CD4-positive, alpha-beta memory T cell (primary cell): ENCODE data around the gene FZR1. TPM values are rescaled to one million over a fixed set of nuclear protein-coding genes. Genes with fewer than 3 reads are reported as not detected.
A peak's percentile ranks its signal among the peaks of the same experiment; 100 is the strongest.
"Not testable (repeated sequence)": the region's sequence is repeated elsewhere in the genome, so short reads cannot be mapped to it uniquely, and the experiment has no call there.

Experiments
- CTCF ChIA-PET: fragments of 350-600 bp; sonication (Branson Sonifier 250); formaldehyde crosslinking; loops from one replicate; lab custom pipeline; 2021; ENCODE audit warnings: inconsistent platforms; ENCODE audit not compliant: partially characterized antibody; lab: Charles Lee
- POLR2A ChIA-PET: fragments of 350-600 bp; sonication (Branson Sonifier 250); formaldehyde crosslinking; loops from one replicate; lab custom pipeline; 2021; ENCODE audit not compliant: partially characterized antibody; lab: Charles Lee
- DNase-seq, 5 donors: peaks; one replicate each; pipeline versions ENCODE4 v3.0.0 to v3.0.0-alpha.2; 2020 to 2022; ENCODE audit warnings: mixed read lengths in 1 of 5
- H3K27ac ChIP-seq: one replicate; pipeline ENCODE4 v1.7.0; 2013; ENCODE audit warnings: low read depth, low read length
- H3K27me3 ChIP-seq: 2 replicates; pipeline ENCODE4 v1.7.0; 2013; ENCODE audit warnings: mild to moderate bottlenecking, low read length, moderate library complexity; ENCODE audit not compliant: insufficient read depth
- H3K36me3 ChIP-seq: 2 replicates; pipeline ENCODE4 v1.7.0; 2013; ENCODE audit warnings: mild to moderate bottlenecking, low read length, moderate library complexity; ENCODE audit not compliant: insufficient read depth
- H3K4me1 ChIP-seq: 2 replicates; pipeline ENCODE4 v1.7.0; 2013; ENCODE audit warnings: mild to moderate bottlenecking, low read length, moderate library complexity; ENCODE audit not compliant: insufficient read depth
- H3K4me3 ChIP-seq, 2 donors: one replicate each; pipeline ENCODE4 v1.7.0; 2013; ENCODE audit warnings: low read length in 2 of 2, mild to moderate bottlenecking in 1 of 2
- H3K9me3 ChIP-seq, 2 donors: one replicate each; pipeline ENCODE4 v1.7.0; 2013; ENCODE audit warnings: low read length in 2 of 2, control low read depth in 1 of 2; ENCODE audit not compliant: control insufficient read depth in 1 of 2
- H3K27ac Mint-ChIP-seq, 7 donors: one replicate each; pipeline ENCODE4 v1.8.0; 2020 to 2021; ENCODE audit warnings: mixed read lengths in 7 of 7, mild to moderate bottlenecking in 6 of 7, inconsistent platforms in 3 of 7, moderate library complexity in 3 of 7
- H3K27me3 Mint-ChIP-seq, 2 donors: one replicate each; pipeline ENCODE4 v1.8.0; 2020 to 2021; ENCODE audit warnings: mixed read lengths in 2 of 2
- H3K36me3 Mint-ChIP-seq, 2 donors: one replicate each; pipeline ENCODE4 v1.8.0; 2020 to 2021; ENCODE audit warnings: mixed read lengths in 2 of 2, inconsistent platforms in 1 of 2, mild to moderate bottlenecking in 1 of 2
- H3K4me1 Mint-ChIP-seq, 4 donors: one replicate each; pipeline ENCODE4 v1.8.0; 2020 to 2021; ENCODE audit warnings: mixed read lengths in 4 of 4, mild to moderate bottlenecking in 1 of 4
- H3K4me3 Mint-ChIP-seq, 8 donors: one replicate each; pipeline ENCODE4 v1.8.0; 2020 to 2021; ENCODE audit warnings: mixed read lengths in 8 of 8, mild to moderate bottlenecking in 7 of 8, moderate library complexity in 6 of 8, inconsistent platforms in 3 of 8
- H3K9me3 Mint-ChIP-seq, 8 donors: one replicate each; pipeline ENCODE4 v1.8.0; 2020 to 2021; ENCODE audit warnings: mixed read lengths in 8 of 8, mild to moderate bottlenecking in 5 of 8, inconsistent platforms in 3 of 8, moderate library complexity in 1 of 8
- intact Hi-C: fragments of 100-400 bp; cut with micrococcal nuclease; formaldehyde crosslinking; loops from one replicate; pipeline ENCODE4 v1.15.1; 2023
- polyA plus RNA-seq, 2 donors: library from polyadenylated mRNA; unstranded; fragments of 300-500 nt; fragmentation: Illumina TruSeq; gene quantifications; one replicate each; pipeline ENCODE4 v1.2.3, GENCODE V29; 2021
- total RNA-seq, 2 experiments: library from RNA; stranded (reverse); gene quantifications; one replicate each; pipeline ENCODE4 v1.2.3, GENCODE V29; 2021

Gene FZR1
- total and polyA plus RNA-seq, 4 experiments from 2014 or later: 7.1 to 73.7 (median 44.7) TPM

GRCh38 chr19:3584036-3584802 lies 78.1 kb downstream of the FZR1 start:
- H3K27me3 ChIP-seq, H3K27me3 Mint-ChIP-seq, H3K27ac Mint-ChIP-seq, POLR2A ChIA-PET, H3K4me3 ChIP-seq, H3K27ac ChIP-seq, H3K36me3 Mint-ChIP-seq, H3K9me3 ChIP-seq, intact Hi-C loops, H3K4me1 Mint-ChIP-seq, DNase-seq, H3K36me3 ChIP-seq, H3K9me3 Mint-ChIP-seq, H3K4me1 ChIP-seq: not testable (repeated sequence)
- H3K4me3 Mint-ChIP-seq: peak overlapping the region in 1 of 8 donors; percentile 25
- CTCF ChIA-PET: interaction anchor here (2.4 to 3.0 kb wide), 4 partner anchors 10 to 38 kb away, joined by 9 to 12 read pairs (median 10); partner anchors contain the start of gene MFSD12

GRCh38 chr19:3585301-3586126 lies 79.4 kb downstream of the FZR1 start, which contains the start of gene GIPC3:
TSS of gene GIPC3 (plus strand) at chr19:3585478. CDS start at chr19:3585598, 120 bp downstream.
- Histone ChIP-seq H3K4me3 (peak within 1 kb of the TSS in 1 of 2 donors; percentile 38), H3K4me1 (peaks cover 6% of the 10 kb centered on the region), H3K9me3 (no peaks in the 10 kb centered on the region), H3K27me3 (no peaks in the 10 kb centered on the region), H3K36me3 (no peaks in the 10 kb centered on the region), H3K27ac (no peak within 1 kb of the TSS)
- intact Hi-C loops: loop anchor here (5.0 kb wide), 1 partner anchor 38 kb away; no protein-coding TSS in a partner anchor
- CTCF ChIA-PET: interaction anchor here (0.5 to 3.0 kb wide), 9 partner anchors 11 to 1160 kb away, joined by 3 to 12 read pairs (median 8); partner anchors contain the start of gene MFSD12
- peak within 1 kb of the TSS in 1 of 7 donors; percentile 43 for H3K27ac Mint-ChIP-seq
- POLR2A ChIA-PET: interaction anchor here (1.1 to 1.5 kb wide), 3 partner anchors 29 to 42 kb away, joined by 3 to 7 read pairs (median 7); no protein-coding TSS in a partner anchor
- H3K9me3 Mint-ChIP-seq: no peaks in the 10 kb centered on the region
- no peak for DNase-seq
- no peaks in the 10 kb centered on the region for H3K36me3 Mint-ChIP-seq
- no peaks in the 10 kb centered on the region for H3K4me1 Mint-ChIP-seq
- no peaks in the 10 kb centered on the region for H3K27me3 Mint-ChIP-seq
- H3K4me3 Mint-ChIP-seq: peak within 1 kb of the TSS in 6 of 8 donors; percentile 29 to 59 (median 46)

- Histone ChIP-seq H3K9me3 (no peaks in the 10 kb centered on the region), H3K4me1 (peaks cover 6% of the 10 kb centered on the region), H3K4me3 (peak overlapping the region in 1 of 2 donors; percentile 38), H3K36me3 (no peaks in the 10 kb centered on the region), H3K27ac (no peak overlapping the region), H3K27me3 (no peaks in the 10 kb centered on the region)
- intact Hi-C loops: loop anchor here (5.0 kb wide), 1 partner anchor 39 kb away; no protein-coding TSS in a partner anchor
- Mint-ChIP-seq H3K36me3 (no peaks in the 10 kb centered on the region), H3K27ac (peak overlapping the region in 1 of 7 donors; percentile 43), H3K4me1 (no peaks in the 10 kb centered on the region), H3K9me3 (no peaks in the 10 kb centered on the region), H3K4me3 (peak overlapping the region in 6 of 8 donors; percentile 29 to 59 (median 46)), H3K27me3 (no peaks in the 10 kb centered on the region)
- POLR2A ChIA-PET: interaction anchor here (1.1 to 1.5 kb wide), 3 partner anchors 30 to 41 kb away, joined by 3 to 7 read pairs (median 7); no protein-coding TSS in a partner anchor
- CTCF ChIA-PET: interaction anchor here (0.5 to 3.0 kb wide), 8 partner anchors 11 to 1160 kb away, joined by 3 to 12 read pairs (median 8); partner anchors contain the start of gene MFSD12
- peak in 3 of 5 donors; percentile 21 to 33 (median 29) for DNase-seq
These were observed 80.1 kb downstream of the FZR1 start for GRCh38 chr19:3586127-3586626.

DNA sequence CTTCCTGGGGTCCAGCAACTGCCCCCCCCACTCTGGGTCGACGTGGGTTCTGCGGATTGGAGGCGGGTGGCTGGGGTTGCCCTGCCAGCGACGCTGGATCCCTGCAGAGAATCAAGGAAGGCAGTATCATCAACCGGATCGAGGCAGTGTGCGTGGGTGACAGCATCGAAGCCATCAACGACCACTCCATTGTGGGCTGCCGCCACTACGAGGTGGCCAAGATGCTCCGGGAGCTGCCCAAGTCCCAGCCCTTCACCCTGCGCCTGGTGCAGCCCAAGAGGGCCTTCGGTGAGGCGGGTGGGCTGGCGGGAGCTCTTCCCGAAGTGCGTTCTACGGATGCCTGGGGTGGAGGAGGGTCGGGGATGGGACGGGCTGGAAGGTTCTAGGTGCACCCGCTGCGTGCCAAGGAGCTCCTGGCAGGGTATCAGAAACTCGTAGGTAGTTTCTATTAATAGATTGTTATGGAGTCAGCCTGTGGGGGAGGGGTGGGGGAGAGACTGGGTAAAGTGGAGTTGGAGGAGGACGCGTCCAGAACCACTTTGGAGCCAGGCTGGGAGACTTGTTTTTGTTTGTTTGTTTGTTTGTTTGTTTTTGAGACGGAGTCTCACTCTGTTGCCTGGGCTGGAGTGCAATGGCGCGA lies 80.7 kb downstream of the FZR1 start:
- intact Hi-C loops: loop anchor here (5.0 kb wide), 1 partner anchor 40 kb away; no protein-coding TSS in a partner anchor
- H3K4me3 Mint-ChIP-seq: no peak overlapping the region
- no peaks in the 10 kb centered on the region for H3K27me3 Mint-ChIP-seq
- no peak for DNase-seq
- Histone ChIP-seq H3K27ac (no peak overlapping the region), H3K4me3 (no peak overlapping the region), H3K27me3 (no peaks in the 10 kb centered on the region), H3K36me3 (no peaks in the 10 kb centered on the region), H3K4me1 (peaks cover 6% of the 10 kb centered on the region), H3K9me3 (no peaks in the 10 kb centered on the region)
- no peaks in the 10 kb centered on the region for H3K36me3 Mint-ChIP-seq
- no peak overlapping the region for H3K27ac Mint-ChIP-seq
- CTCF ChIA-PET: interaction anchor here (1.0 to 3.0 kb wide), 5 partner anchors 12 to 33 kb away, joined by 3 to 10 read pairs (median 9); partner anchors contain the start of gene MFSD12
- no peaks in the 10 kb centered on the region for H3K9me3 Mint-ChIP-seq
- POLR2A ChIA-PET: no interaction called here
- no peaks in the 10 kb centered on the region for H3K4me1 Mint-ChIP-seq

Other genes with a start within 250 kb of the FZR1 start
- gene NFIC, start 139.7 kb upstream of the FZR1 start, total RNA-seq: 10 to 100 TPM; 30.3 to 30.9 TPM
- 10 to 100 TPM in 1 of 2 donors, 1 to 10 TPM in 1; 1.9 to 18.9 TPM for gene NFIC, start 139.7 kb upstream of the FZR1 start, polyA plus RNA-seq
- not detected for gene SMIM24, start 25.8 kb upstream of the FZR1 start, total RNA-seq
- not detected for gene SMIM24, start 25.8 kb upstream of the FZR1 start, polyA plus RNA-seq
- gene SMIM44, start 22.9 kb upstream of the FZR1 start, total RNA-seq: not detected
- not detected for gene SMIM44, start 22.9 kb upstream of the FZR1 start, polyA plus RNA-seq
- gene DOHH, start 5.6 kb upstream of the FZR1 start, total RNA-seq: 1 to 10 TPM; 8.3 TPM
- 10 to 100 TPM in 1 of 2 donors, 1 to 10 TPM in 1; 3.1 to 13.0 TPM for gene DOHH, start 5.6 kb upstream of the FZR1 start, polyA plus RNA-seq
- 10 to 100 TPM in 1 of 2 experiments, 1 to 10 TPM in 1; 8.1 to 10.6 TPM for gene TEKTIP1, start 32.9 kb downstream of the FZR1 start, total RNA-seq
- under 1 TPM in 1 of 2 donors, not detected in 1; 0.55 TPM for gene TEKTIP1, start 32.9 kb downstream of the FZR1 start, polyA plus RNA-seq
- 100 to 1,000 TPM; 128 to 136 TPM for gene MFSD12, start 51.3 kb downstream of the FZR1 start, total RNA-seq
- 10 to 100 TPM; 45.5 to 54.3 TPM for gene MFSD12, start 51.3 kb downstream of the FZR1 start, polyA plus RNA-seq
- gene HMG20B, start 66.6 kb downstream of the FZR1 start, total RNA-seq: 10 to 100 TPM; 48.1 to 51.6 TPM
- gene HMG20B, start 66.6 kb downstream of the FZR1 start, polyA plus RNA-seq: 10 to 100 TPM; 42.4 to 43.0 TPM
- gene GIPC3, start 79.2 kb downstream of the FZR1 start, total RNA-seq: under 1 TPM; 0.64 to 0.70 TPM
- under 1 TPM in 1 of 2 donors, not detected in 1; 0.45 TPM for gene GIPC3, start 79.2 kb downstream of the FZR1 start, polyA plus RNA-seq
- under 1 TPM; 0.64 to 0.70 TPM for gene TBXA2R, start 100.6 kb downstream of the FZR1 start, total RNA-seq
- 1 to 10 TPM in 1 of 2 donors, under 1 TPM in 1; 0.35 to 1.1 TPM for gene TBXA2R, start 100.6 kb downstream of the FZR1 start, polyA plus RNA-seq
- 10 to 100 TPM; 44.0 to 50.4 TPM for gene CACTIN, start 120.5 kb downstream of the FZR1 start, total RNA-seq
- gene CACTIN, start 120.5 kb downstream of the FZR1 start, polyA plus RNA-seq: 10 to 100 TPM in 1 of 2 donors, 1 to 10 TPM in 1; 4.4 to 16.1 TPM
- 10 to 100 TPM; 28.2 to 29.7 TPM for gene PIP5K1C, start 194.2 kb downstream of the FZR1 start, total RNA-seq
- gene PIP5K1C, start 194.2 kb downstream of the FZR1 start, polyA plus RNA-seq: 10 to 100 TPM in 1 of 2 donors, 1 to 10 TPM in 1; 1.7 to 19.3 TPM
- gene TJP3, start 202.1 kb downstream of the FZR1 start, total RNA-seq: 10 to 100 TPM; 20.2 to 21.1 TPM
- gene TJP3, start 202.1 kb downstream of the FZR1 start, polyA plus RNA-seq: 10 to 100 TPM; 17.6 to 23.4 TPM